Right cardiac atrium (tissue), 5 donors: ENCODE data around the gene DLST. TPM values are rescaled to one million over a fixed set of nuclear protein-coding genes. Genes with fewer than 3 reads are reported as not detected.
A peak's percentile ranks its signal among the peaks of the same experiment; 100 is the strongest.

Source experiments
- ATAC-seq, 2 donors: fragments of 200-7000 bp; cut with Tn5 transposase; one replicate each; pipeline versions ENCODE4 v1.8.0 to v1.9.1; 2020; ENCODE audit warnings: moderate library complexity in 2 of 2, mild to moderate bottlenecking in 1 of 2
- DNase-seq, 3 donors: peaks; one replicate each; pipeline ENCODE4 v3.0.0-alpha.2; 2020
- H3K27ac ChIP-seq: one replicate; pipeline ENCODE4 v1.5.1; 2013; ENCODE audit warnings: mild to moderate bottlenecking, low read length, control low read depth, moderate library complexity
- H3K27me3 ChIP-seq: one replicate; pipeline ENCODE4 v1.6.1; 2013; ENCODE audit not compliant: control insufficient read depth, insufficient read depth
- H3K4me1 ChIP-seq: one replicate; pipeline ENCODE4 v1.6.1; 2013; ENCODE audit warnings: low read length; ENCODE audit not compliant: control insufficient read depth, insufficient read depth
- H3K4me3 ChIP-seq: one replicate; pipeline ENCODE4 v1.5.1; 2013; ENCODE audit warnings: low read length, control low read depth
- H3K9me3 ChIP-seq: one replicate; pipeline ENCODE4 v1.6.1; 2013; ENCODE audit warnings: low read length; ENCODE audit not compliant: control insufficient read depth
- WGBS: extraction: QIAGEN DNeasy Blood & Tissue Kit; methylation state at CpG from one replicate; pipeline ENCODE4 v1.1.7; 2013; 5-methylcytosine and 5-hydroxymethylcytosine counted together
- intact Hi-C, 4 donors: fragments of 100-400 bp; cut with DNase I; formaldehyde crosslinking; loops; one replicate each; pipeline versions ENCODE4 v1.11.0 to v1.14.0; 2022 to 2023
- polyA plus RNA-seq: library from polyadenylated mRNA; stranded (reverse); fragments of 200-250 nt; gene quantifications from one replicate; pipeline ENCODE4 v1.2.3, GENCODE V29; 2013
- total RNA-seq, 4 donors: library from RNA; stranded (reverse); fragmentation: NEBNext Ultra II Directional; extraction: Animal tissue kit (Norgen Biotek cat#: 25700); gene quantifications; one replicate each; pipeline ENCODE4 v1.2.1, GENCODE V29; 2021
- donor health status: healthy with polysubstance abuse.
- donor health status: DM: no; HTN: yes; CAD: no.
- donor health status: DM: no; HTN: no; CAD: no.
- donor health status: DM: no; HTN: yes; CAD: no; lungs with severe emphysema.
- donor health status: DM: yes; HTN: yes; CAD: no.

The DLST gene
- total and polyA plus RNA-seq, 5 donors, result 87.6 to 148 (median 142) TPM

- ATAC-seq (no peak), DNase-seq (peak in 1 of 3 donors; percentile 54)
Measured at GRCh38 chr14:74846168-74846567, 35.5 kb upstream of the DLST start.

GRCh38 chr14:74846968-74847665, 34.6 kb upstream of the DLST start:
- intact Hi-C loops, result no loop called here
- no peak overlapping the region for H3K27ac ChIP-seq

More at GRCh38 chr14:74846168-74846567, 35.5 kb upstream of the DLST start:
- no peak overlapping the region for H3K27ac ChIP-seq
- H3K4me3 ChIP-seq, result no peak overlapping the region
- no peaks in the 10 kb centered on the region for H3K4me1 ChIP-seq
- WGBS, result 61% methylated on average over 3 of the region's 3 CpGs
- intact Hi-C loops, result no loop called here
- H3K27me3 ChIP-seq, result no peaks in the 10 kb centered on the region
- no peaks in the 10 kb centered on the region for H3K9me3 ChIP-seq

GRCh38 chr14:74848768-74849167, 32.9 kb upstream of the DLST start:
- no peak for DNase-seq
- Histone ChIP-seq H3K27ac (no peak overlapping the region), H3K4me3 (no peak overlapping the region), H3K4me1 (no peaks in the 10 kb centered on the region), H3K9me3 (no peaks in the 10 kb centered on the region), H3K27me3 (no peaks in the 10 kb centered on the region)
- ATAC-seq, result no peak
- WGBS, result 89% methylated on average over 2 of the region's 2 CpGs
- intact Hi-C loops, result no loop called here

More at GRCh38 chr14:74846968-74847665, 34.6 kb upstream of the DLST start:
- no peak overlapping the region for H3K4me3 ChIP-seq
- no peaks in the 10 kb centered on the region for H3K27me3 ChIP-seq
- no peaks in the 10 kb centered on the region for H3K9me3 ChIP-seq
- ATAC-seq (no peak), DNase-seq (no peak)
- H3K4me1 ChIP-seq, result no peaks in the 10 kb centered on the region
- WGBS, result 79% methylated on average over 1 of the region's 1 CpG

DNA sequence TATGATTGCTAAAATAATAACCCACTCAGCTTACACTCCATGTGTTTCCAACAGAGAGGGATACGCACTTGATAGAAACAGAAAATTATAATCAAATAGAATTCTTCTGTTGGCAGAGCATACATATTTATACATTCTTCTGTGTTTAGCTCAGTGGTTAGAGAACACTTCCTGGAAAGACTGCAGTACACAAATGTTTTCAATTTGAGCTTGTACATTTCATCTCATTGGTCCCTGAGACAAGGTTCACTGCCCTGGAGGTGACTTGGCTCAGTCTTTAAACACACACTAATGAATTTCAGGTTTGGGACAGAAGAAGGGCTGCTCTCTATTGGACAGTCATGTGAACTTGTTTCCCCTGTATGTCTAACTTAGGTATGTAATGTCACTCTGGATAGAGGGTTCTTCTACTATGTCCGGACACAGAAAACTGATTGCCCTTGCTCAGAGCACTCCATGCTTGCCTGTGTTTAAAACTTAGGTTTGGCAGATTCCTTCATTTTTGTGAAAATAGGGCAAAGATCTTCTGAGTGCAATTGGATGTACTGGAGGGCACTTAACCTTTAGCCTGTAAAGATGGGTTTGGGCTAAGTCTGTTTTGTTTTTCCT, 28.7 kb upstream of the DLST start:
- Histone ChIP-seq H3K27ac (no peak overlapping the region), H3K9me3 (no peaks in the 10 kb centered on the region), H3K4me1 (peaks cover 1% of the 10 kb centered on the region), H3K4me3 (no peak overlapping the region), H3K27me3 (no peaks in the 10 kb centered on the region)
- WGBS, result 57% methylated on average over 2 of the region's 2 CpGs
- DNase-seq (no peak), ATAC-seq (no peak)
- intact Hi-C loops, result no loop called here

DNA sequence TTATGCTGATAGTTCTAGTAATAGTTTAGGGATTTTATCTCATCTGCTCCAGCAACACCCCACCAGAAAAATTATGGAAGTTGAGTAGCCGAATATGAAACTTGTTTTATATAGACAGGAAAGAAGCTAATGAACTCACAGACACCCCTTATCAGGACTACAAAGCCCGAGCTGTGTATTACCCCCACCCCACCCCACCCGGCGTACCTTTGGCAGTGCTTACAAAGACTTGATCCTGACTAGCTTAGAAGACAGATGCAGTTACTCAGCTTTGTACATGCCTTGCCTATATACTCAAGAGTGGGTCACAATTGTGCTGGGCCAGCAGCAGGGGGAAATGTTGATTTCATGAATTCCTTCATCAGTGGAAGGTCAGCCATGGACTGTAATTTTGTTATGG, 28.1 kb upstream of the DLST start:
- Histone ChIP-seq H3K4me3 (no peak overlapping the region), H3K27ac (no peak overlapping the region), H3K9me3 (no peaks in the 10 kb centered on the region), H3K4me1 (peaks cover 1% of the 10 kb centered on the region), H3K27me3 (no peaks in the 10 kb centered on the region)
- intact Hi-C loops, result no loop called here
- WGBS, result 40% methylated on average over 4 of the region's 4 CpGs
- DNase-seq, result no peak
- ATAC-seq, result no peak

- ATAC-seq (no peak), DNase-seq (no peak)
- H3K4me1 ChIP-seq, result peaks cover 1% of the 10 kb centered on the region
- H3K4me3 ChIP-seq, result no peak overlapping the region
- H3K27me3 ChIP-seq, result no peaks in the 10 kb centered on the region
- H3K9me3 ChIP-seq, result no peaks in the 10 kb centered on the region
- WGBS, result 59% methylated on average over 7 of the region's 7 CpGs
- no peak overlapping the region for H3K27ac ChIP-seq
- intact Hi-C loops, result no loop called here
Measured at GRCh38 chr14:74855021-74855420, 26.7 kb upstream of the DLST start.

DNA sequence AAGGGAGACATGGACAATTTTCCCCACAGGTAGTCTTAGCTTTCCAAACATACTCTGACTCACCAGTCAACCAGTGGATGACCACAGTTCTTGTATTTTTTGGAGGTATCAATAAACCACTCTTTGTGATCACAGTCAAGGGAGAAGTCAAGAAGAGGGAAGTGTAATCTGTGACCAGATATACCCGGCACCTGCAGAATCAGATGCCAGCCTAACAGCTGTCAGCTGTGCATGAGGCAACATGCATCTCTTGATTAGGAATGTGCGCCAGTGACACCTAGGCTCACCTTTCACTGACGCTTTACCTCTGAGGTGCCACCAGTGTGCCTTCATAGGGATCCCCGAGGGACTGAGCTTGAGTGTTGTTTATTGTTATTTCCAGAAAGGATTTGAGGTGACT, 25.8 kb upstream of the DLST start:
- Histone ChIP-seq H3K27ac (no peak overlapping the region), H3K4me3 (no peak overlapping the region), H3K27me3 (no peaks in the 10 kb centered on the region), H3K4me1 (peaks cover 1% of the 10 kb centered on the region), H3K9me3 (no peaks in the 10 kb centered on the region)
- no peak for ATAC-seq
- no peak for DNase-seq
- intact Hi-C loops, result no loop called here
- 76% methylated on average over 4 of the region's 4 CpGs for WGBS

- no peaks in the 10 kb centered on the region for H3K27me3 ChIP-seq
- ATAC-seq (no peak), DNase-seq (no peak)
- WGBS, result 82% methylated on average over 1 of the region's 1 CpG
- H3K4me1 ChIP-seq, result peaks cover 1% of the 10 kb centered on the region
- H3K9me3 ChIP-seq, result no peaks in the 10 kb centered on the region
- intact Hi-C loops, result no loop called here
- H3K27ac ChIP-seq, result no peak overlapping the region
- no peak overlapping the region for H3K4me3 ChIP-seq
Measured at GRCh38 chr14:74856366-74856765, 25.4 kb upstream of the DLST start.

DNA sequence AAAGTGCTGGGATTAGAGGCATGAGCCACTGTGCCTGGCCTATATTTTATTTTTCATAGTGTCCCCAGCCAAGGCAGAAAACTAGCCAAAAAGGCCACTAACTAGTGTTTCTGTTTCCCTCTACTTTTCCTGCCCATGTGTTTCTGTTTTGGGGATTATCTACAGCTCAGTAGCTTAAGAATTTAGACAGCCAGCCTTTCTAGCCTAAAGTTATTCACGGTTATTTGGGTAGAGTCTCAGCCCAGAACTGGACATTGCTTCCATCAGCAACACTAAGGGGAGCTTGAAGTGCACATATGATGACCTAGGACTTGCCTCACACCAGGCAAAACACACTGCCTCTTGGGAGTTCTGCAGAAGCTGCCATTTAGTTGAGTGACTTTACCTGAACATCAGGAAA, 23.7 kb upstream of the DLST start:
- DNase-seq (no peak), ATAC-seq (no peak)
- no peaks in the 10 kb centered on the region for H3K27me3 ChIP-seq
- intact Hi-C loops, result no loop called here
- 62% methylated on average over 1 of the region's 1 CpG for WGBS
- no peaks in the 10 kb centered on the region for H3K9me3 ChIP-seq
- no peak overlapping the region for H3K4me3 ChIP-seq
- H3K4me1 ChIP-seq, result peaks cover 1% of the 10 kb centered on the region
- H3K27ac ChIP-seq, result no peak overlapping the region

DNA sequence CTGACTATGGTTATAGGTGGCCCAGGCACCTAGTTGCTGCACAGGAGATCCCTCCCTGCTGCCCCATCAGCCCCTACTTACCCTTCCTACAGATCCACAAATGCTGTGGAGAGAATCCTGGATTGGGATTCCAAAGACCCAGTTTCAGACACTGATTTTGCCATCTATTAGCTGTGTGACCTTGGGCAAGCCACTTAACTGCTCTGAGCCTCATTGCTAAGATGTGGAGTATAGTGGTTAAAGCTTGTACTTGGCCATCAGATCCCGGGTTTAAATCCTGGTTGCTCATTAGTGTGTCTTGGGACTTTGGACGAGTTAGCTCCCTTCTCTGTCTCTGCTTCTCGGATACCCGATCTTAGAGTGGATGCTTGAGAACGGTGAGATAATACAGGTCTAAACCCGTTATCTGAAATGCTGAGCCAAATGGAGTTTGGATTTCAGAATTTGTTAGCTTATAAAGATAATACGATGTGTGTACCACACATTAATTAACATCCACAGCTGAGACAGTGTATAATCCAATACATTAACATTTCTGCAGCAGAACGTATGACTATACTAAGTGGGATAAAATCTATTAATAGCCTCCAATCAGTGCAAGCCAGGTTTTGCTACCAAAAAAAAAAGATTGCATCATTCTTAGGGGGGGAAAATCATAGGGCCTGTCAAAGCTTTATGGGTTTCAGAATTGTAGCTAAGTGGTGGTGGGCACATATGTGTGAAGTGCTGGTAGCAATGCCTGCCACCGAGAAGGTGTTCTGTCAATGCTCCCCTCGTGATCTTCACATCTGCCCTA, 21.8 kb upstream of the DLST start:
- Histone ChIP-seq H3K4me3 (no peak overlapping the region), H3K27me3 (no peaks in the 10 kb centered on the region), H3K9me3 (no peaks in the 10 kb centered on the region), H3K27ac (no peak overlapping the region), H3K4me1 (peaks cover 1% of the 10 kb centered on the region)
- WGBS, result 53% methylated on average over 10 of the region's 10 CpGs
- no peak for ATAC-seq
- intact Hi-C loops, result loop anchor here in 3 of 4 donors (5.0 kb wide), 3 partner anchors 42 to 227 kb away; no protein-coding TSS in a partner anchor
- no peak for DNase-seq
